HG03135 (cell line): ENCODE measurements around the gene MYOG.

Experiments
- ATAC-seq: cut with Tn5 transposase; IDR thresholded peaks from one replicate; pipeline ENCODE4 v1.9.1; 2021; ENCODE audit warnings: mild to moderate bottlenecking, moderate library complexity; ENCODE audit not compliant: unreplicated experiment

Gene MYOG

GRCh38 chr1:203072911-203073310 is 12.9 kb downstream of the MYOG start:
- no peak for ATAC-seq

- ATAC-seq, result no peak
These were observed 13.7 kb downstream of the MYOG start for GRCh38 chr1:203072002-203072602.

GRCh38 chr1:203069030-203069747 is 16.6 kb downstream of the MYOG start:
- no peak for ATAC-seq

- ATAC-seq, result no peak
These were observed 18.8 kb downstream of the MYOG start for GRCh38 chr1:203066965-203067364.

- no peak for ATAC-seq
These were observed 19.8 kb downstream of the MYOG start for GRCh38 chr1:203065986-203066385.

GRCh38 chr1:203065191-203065590 is 20.6 kb downstream of the MYOG start:
- ATAC-seq, result no peak

GRCh38 chr1:203063287-203063686 is 22.5 kb downstream of the MYOG start:
- ATAC-seq, result no peak

GRCh38 chr1:203060115-203060514 is 25.7 kb downstream of the MYOG start:
- no peak for ATAC-seq

- no peak for ATAC-seq
These were observed 26.3 kb downstream of the MYOG start for GRCh38 chr1:203059485-203059884.

- no peak for ATAC-seq
These were observed 27.2 kb downstream of the MYOG start for GRCh38 chr1:203058676-203058935.

- no peak for ATAC-seq
These were observed 27.7 kb downstream of the MYOG start for GRCh38 chr1:203057911-203058675.

- ATAC-seq, result no peak
These were observed 29.3 kb downstream of the MYOG start for GRCh38 chr1:203056516-203056915.

GRCh38 chr1:203056012-203056411 is 29.8 kb downstream of the MYOG start:
- no peak for ATAC-seq

- no peak for ATAC-seq
These were observed 30.5 kb downstream of the MYOG start for GRCh38 chr1:203055161-203055799.

- no peak for ATAC-seq
These were observed 31.2 kb downstream of the MYOG start for GRCh38 chr1:203054642-203055041.

- ATAC-seq, result no peak
These were observed 31.6 kb downstream of the MYOG start for GRCh38 chr1:203054184-203054583.

- no peak for ATAC-seq
These were observed 33.2 kb downstream of the MYOG start for GRCh38 chr1:203052601-203053000.

- ATAC-seq, result no peak
These were observed 33.9 kb downstream of the MYOG start for GRCh38 chr1:203051841-203052324.

- no peak for ATAC-seq
These were observed 35.0 kb downstream of the MYOG start for GRCh38 chr1:203050826-203051225.

GRCh38 chr1:203049576-203050180 is 36.1 kb downstream of the MYOG start:
- no peak for ATAC-seq

GRCh38 chr1:203049077-203049476 is 36.7 kb downstream of the MYOG start:
- no peak for ATAC-seq
